T-helper 1 cell treated with Interleukin-12 subunit alpha and Interleukin-12 subunit beta and Interleukin-4 antibody, amounts not matched to agents 30 ng/mL and 1 ng/mL, for 36 hours (primary cell): ENCODE data around the gene TMEM87A. TPM values are rescaled to one million over a fixed set of nuclear protein-coding genes. Genes with fewer than 3 reads are reported as not detected.
"Not testable (repeated sequence)": the region's sequence is repeated elsewhere in the genome, so short reads cannot be mapped to it uniquely, and the experiment has no call there.

ENCODE experiments used
- intact Hi-C: fragments of 100-400 bp; cut with micrococcal nuclease; formaldehyde crosslinking; loops from one replicate; pipeline ENCODE4 v1.15.1; 2024
- total RNA-seq: library from RNA; stranded (reverse); gene quantifications from 2 replicates; pipeline ENCODE4 v1.2.3, GENCODE V29; 2022

TMEM87A gene
- total RNA-seq, 1 donor from 2014 or later = 47.0 TPM

GRCh38 chr15:42273900-42274701 is 868 bp upstream of the TMEM87A start:
- intact Hi-C loops = loop anchor here (1.0 to 10.0 kb wide), 23 partner anchors 31 to 1551 kb away; partner anchors contain the start of genes CDAN1, CHP1, EHD4 and EXD1

- intact Hi-C loops = loop anchor here (5.0 to 10.0 kb wide), 10 partner anchors 466 to 1554 kb away; partner anchors contain the start of genes CDAN1, CHP1, EXD1 and MFAP1
Measured at GRCh38 chr15:42270996-42271395, 2.2 kb downstream of the TMEM87A start.

GRCh38 chr15:42270551-42270950 is 2.7 kb downstream of the TMEM87A start:
- intact Hi-C loops = loop anchor here (5.0 to 10.0 kb wide), 10 partner anchors 467 to 1554 kb away; partner anchors contain the start of genes CDAN1, CHP1, EXD1 and MFAP1

- intact Hi-C loops = no loop called here
Measured at GRCh38 chr15:42267286-42267685, 5.9 kb downstream of the TMEM87A start.

- intact Hi-C loops = no loop called here
Measured at GRCh38 chr15:42264795-42265194, 8.4 kb downstream of the TMEM87A start.

GRCh38 chr15:42253300-42253699 is 19.9 kb downstream of the TMEM87A start:
- intact Hi-C loops = no loop called here

GRCh38 chr15:42240823-42241222 is 32.4 kb downstream of the TMEM87A start:
- intact Hi-C loops = loop anchor here (2.0 kb wide), 1 partner anchor 14 kb away; no protein-coding TSS in a partner anchor

GRCh38 chr15:42239528-42240182 is 33.6 kb downstream of the TMEM87A start:
- intact Hi-C loops = loop anchor here (2.0 kb wide), 1 partner anchor 15 kb away; no protein-coding TSS in a partner anchor

GRCh38 chr15:42233107-42233506 is 40.1 kb downstream of the TMEM87A start:
- intact Hi-C loops = no loop called here

- intact Hi-C loops = no loop called here
Measured at GRCh38 chr15:42232606-42233005, 40.6 kb downstream of the TMEM87A start.

GRCh38 chr15:42231088-42231487 is 42.1 kb downstream of the TMEM87A start:
- intact Hi-C loops = no loop called here

GRCh38 chr15:42228981-42229380 is 44.3 kb downstream of the TMEM87A start:
- intact Hi-C loops = not testable (repeated sequence)

GRCh38 chr15:42228036-42228435 is 45.2 kb downstream of the TMEM87A start:
- intact Hi-C loops = no loop called here

- intact Hi-C loops = no loop called here
Measured at GRCh38 chr15:42226648-42227047, 46.6 kb downstream of the TMEM87A start.

GRCh38 chr15:42220216-42220615 is 53.0 kb downstream of the TMEM87A start:
- intact Hi-C loops = loop anchor here (5.0 kb wide), 1 partner anchor 167 kb away; no protein-coding TSS in a partner anchor

- intact Hi-C loops = no loop called here
Measured at GRCh38 chr15:42218953-42219592, 54.2 kb downstream of the TMEM87A start.

GRCh38 chr15:42217568-42217967 is 55.7 kb downstream of the TMEM87A start:
- intact Hi-C loops = no loop called here

- intact Hi-C loops = no loop called here
Measured at GRCh38 chr15:42215913-42216829, 57.1 kb downstream of the TMEM87A start.

GRCh38 chr15:42214600-42214999 is 58.6 kb downstream of the TMEM87A start:
- intact Hi-C loops = no loop called here

GRCh38 chr15:42213511-42213910 is 59.7 kb downstream of the TMEM87A start:
- intact Hi-C loops = no loop called here

GRCh38 chr15:42210696-42211095 is 62.5 kb downstream of the TMEM87A start:
- intact Hi-C loops = no loop called here
